Mesodermal cell (in vitro differentiated cells): ENCODE measurements around the gene LEMD1.

ENCODE experiments used
- H3K27ac ChIP-seq: 2 replicates; pipeline ENCODE4 v1.7.0; 2013; ENCODE audit warnings: mild to moderate bottlenecking, low read depth, low read length, moderate library complexity; ENCODE audit not compliant: severe bottlenecking
- H3K36me3 ChIP-seq: 2 replicates; pipeline ENCODE4 v1.7.1; 2013; ENCODE audit warnings: mild to moderate bottlenecking, low read length, moderate library complexity; ENCODE audit not compliant: control insufficient read depth, insufficient read depth
- H3K4me1 ChIP-seq: one replicate; pipeline ENCODE4 v1.7.1; 2013; ENCODE audit warnings: mild to moderate bottlenecking, low read length; ENCODE audit not compliant: insufficient read depth, control insufficient read depth, poor library complexity, severe bottlenecking
- H3K4me3 ChIP-seq: 2 replicates; pipeline ENCODE4 v1.7.0; 2013; ENCODE audit warnings: low read length, control low read depth, mild to moderate bottlenecking; ENCODE audit not compliant: insufficient read depth, poor library complexity, severe bottlenecking; ENCODE audit errors: extremely low read depth
- H3K9me3 ChIP-seq: 2 replicates; pipeline ENCODE4 v1.7.1; 2013; ENCODE audit warnings: mild to moderate bottlenecking, low read length, moderate library complexity; ENCODE audit not compliant: control insufficient read depth
- WGBS, 2 experiments: methylation state at CpG; one replicate each; pipeline ENCODE4 v1.1.5; 2013; ENCODE audit warnings: missing lambda C conversion rate in 2 of 2; ENCODE audit not compliant: insufficient coverage in 2 of 2; 5-methylcytosine and 5-hydroxymethylcytosine counted together

LEMD1 gene

DNA sequence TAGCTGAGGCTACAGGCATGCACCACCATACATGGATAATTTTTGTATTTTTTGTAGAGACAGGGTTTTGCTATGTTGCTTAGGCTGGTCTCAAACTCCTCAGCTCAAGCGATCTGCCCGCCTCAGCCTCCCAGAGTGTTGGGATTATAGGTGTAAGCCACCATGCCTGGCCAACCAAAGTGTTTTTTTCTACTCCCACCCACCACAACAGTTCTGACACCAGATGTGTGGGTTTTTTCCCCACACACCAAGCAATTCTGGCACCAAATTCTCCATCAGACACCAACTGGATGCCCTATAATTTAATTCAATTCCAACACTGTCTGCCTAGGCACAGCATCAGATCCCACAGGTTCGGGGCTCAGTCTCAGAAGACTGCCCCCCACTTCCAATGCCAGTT lies 44.5 kb downstream of the LEMD1 start:
- Histone ChIP-seq H3K36me3 (no peaks in the 10 kb centered on the region), H3K4me1 (peaks cover 42% of the 10 kb centered on the region), H3K4me3 (no peak overlapping the region), H3K9me3 (no peaks in the 10 kb centered on the region), H3K27ac (no peak overlapping the region)
- WGBS, 2 experiments = 100% methylated on average over 1 to 2 of the region's 3 CpGs

DNA sequence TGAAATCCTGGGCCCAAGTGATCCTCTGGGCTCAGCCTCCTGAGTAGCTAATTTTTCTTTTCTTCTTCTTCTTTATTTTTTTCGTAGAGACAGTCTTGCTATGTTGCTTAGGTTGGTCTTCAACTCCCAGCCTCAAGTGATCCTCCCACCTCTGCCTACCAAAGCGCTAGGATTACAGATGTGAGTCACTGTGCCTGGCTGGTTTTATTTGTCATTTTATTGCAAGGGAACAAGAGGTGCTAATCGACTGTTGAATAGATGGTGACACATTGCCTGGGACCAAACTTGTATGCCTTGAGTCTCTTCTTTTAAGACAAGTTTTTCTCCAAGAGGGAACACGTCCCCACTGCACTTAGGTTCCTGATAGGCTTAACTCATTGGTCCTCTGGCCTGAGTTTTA lies 45.1 kb downstream of the LEMD1 start:
- Histone ChIP-seq H3K9me3 (no peaks in the 10 kb centered on the region), H3K36me3 (no peaks in the 10 kb centered on the region), H3K4me3 (no peak overlapping the region), H3K27ac (peak overlapping the region; percentile 11), H3K4me1 (peaks cover 46% of the 10 kb centered on the region)
- 64 to 70% methylated on average over 1 to 2 of the region's 4 CpGs for WGBS, 2 experiments

DNA sequence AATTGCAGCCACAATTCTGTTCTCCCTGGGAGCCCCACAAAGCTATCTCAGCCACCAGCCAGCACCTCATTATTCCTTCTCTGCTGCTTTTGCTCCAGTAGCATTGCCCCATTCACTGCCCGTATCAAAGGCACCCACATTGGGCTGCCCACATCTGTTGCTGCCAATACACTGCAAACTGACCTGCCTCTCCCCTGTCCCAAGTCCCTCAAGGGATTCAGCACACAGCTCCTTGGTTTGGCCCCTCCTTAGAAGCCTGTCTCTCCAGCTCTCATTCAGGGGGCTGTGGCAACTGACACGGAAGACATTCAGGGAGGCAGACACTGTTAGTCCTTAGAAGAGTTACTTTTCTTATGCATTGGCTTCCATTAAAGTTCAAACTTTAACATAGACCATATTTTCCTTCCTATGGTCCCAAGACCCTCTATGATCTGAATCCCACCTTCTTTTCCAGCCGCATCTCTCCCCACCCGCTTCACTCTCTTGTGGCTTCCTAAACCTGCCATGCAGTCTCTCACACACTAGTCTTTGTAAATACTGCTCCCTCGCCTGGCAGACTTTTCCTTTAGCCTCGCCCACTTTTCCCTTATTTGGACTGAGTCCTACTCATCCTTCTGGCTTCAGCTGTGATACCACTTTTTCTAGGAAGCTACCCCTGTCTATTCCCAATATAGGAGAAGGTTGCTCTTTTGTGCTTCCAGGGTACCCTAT lies 45.9 kb downstream of the LEMD1 start:
- H3K36me3 ChIP-seq = no peaks in the 10 kb centered on the region
- WGBS, 2 experiments = 21 to 28% methylated on average over 4 to 6 of the region's 6 CpGs
- H3K27ac ChIP-seq = peak overlapping the region; percentile 43
- H3K4me3 ChIP-seq = no peak overlapping the region
- peaks cover 51% of the 10 kb centered on the region for H3K4me1 ChIP-seq
- no peaks in the 10 kb centered on the region for H3K9me3 ChIP-seq

DNA sequence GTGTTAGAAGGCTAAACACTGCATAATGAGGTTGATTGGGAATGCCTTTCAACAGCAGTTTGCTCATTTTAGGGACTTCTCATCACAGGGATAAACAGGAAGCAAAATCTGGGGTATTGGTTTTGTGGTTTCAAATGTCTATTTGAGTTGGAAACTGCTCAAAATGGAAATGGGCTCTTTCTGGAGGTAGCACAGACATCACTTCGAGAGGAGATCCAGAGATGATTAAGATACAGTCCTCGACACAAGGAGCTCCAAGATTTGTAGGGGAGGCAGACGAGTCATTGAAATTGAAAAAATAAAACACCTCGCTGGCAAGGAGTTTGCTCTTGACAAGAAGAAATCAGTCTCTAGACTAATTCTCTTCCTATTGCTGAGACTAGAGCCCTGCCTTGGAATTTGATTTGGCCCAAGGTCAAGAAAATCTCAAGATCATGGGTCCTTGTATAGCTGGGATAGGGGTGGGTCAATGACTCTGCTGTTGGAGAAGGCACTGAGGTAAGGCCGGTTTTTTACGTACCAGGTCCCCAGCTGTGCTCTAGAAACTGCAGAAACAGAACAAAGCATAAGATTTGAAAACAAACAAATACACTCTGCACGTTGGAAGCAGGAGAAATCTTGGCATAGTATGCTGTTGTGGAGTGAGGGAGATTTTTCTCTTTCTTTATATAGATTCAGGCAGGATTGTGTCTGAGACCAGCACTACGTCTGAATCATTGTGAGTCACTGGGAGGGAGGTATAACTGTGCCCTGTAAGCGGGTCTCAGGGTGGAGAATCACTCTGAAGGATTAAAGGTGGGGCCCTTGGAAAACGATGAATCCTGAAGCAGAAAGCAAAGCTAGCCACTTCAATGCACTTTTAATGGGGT lies 47.4 kb downstream of the LEMD1 start:
- 83 to 85% methylated on average over 4 of the region's 10 CpGs for WGBS, 2 experiments
- Histone ChIP-seq H3K4me3 (no peak overlapping the region), H3K36me3 (no peaks in the 10 kb centered on the region), H3K4me1 (peaks cover 63% of the 10 kb centered on the region), H3K9me3 (no peaks in the 10 kb centered on the region), H3K27ac (no peak overlapping the region)

DNA sequence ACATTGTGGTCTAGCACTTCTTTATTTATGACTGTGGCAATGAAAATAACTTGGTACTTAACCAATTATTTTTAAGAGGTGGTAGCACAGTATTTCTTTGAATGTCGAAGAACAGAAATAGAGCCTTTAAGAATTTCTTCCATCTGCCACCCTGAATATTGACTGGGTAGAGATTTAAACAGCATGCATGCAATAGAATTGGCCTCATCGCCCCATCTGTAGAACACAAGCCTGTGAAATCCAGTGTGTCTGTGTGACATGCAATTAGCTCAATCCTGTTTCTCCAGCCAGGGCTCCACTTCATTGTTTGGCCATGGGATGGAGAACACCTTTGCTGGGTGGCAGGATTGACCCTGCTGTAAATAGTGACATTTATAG lies 48.1 kb downstream of the LEMD1 start:
- Histone ChIP-seq H3K4me1 (peaks cover 67% of the 10 kb centered on the region), H3K9me3 (no peaks in the 10 kb centered on the region), H3K36me3 (no peaks in the 10 kb centered on the region), H3K4me3 (no peak overlapping the region), H3K27ac (no peak overlapping the region)
- 94 to 100% methylated on average over 1 to 2 of the region's 2 CpGs for WGBS, 2 experiments

DNA sequence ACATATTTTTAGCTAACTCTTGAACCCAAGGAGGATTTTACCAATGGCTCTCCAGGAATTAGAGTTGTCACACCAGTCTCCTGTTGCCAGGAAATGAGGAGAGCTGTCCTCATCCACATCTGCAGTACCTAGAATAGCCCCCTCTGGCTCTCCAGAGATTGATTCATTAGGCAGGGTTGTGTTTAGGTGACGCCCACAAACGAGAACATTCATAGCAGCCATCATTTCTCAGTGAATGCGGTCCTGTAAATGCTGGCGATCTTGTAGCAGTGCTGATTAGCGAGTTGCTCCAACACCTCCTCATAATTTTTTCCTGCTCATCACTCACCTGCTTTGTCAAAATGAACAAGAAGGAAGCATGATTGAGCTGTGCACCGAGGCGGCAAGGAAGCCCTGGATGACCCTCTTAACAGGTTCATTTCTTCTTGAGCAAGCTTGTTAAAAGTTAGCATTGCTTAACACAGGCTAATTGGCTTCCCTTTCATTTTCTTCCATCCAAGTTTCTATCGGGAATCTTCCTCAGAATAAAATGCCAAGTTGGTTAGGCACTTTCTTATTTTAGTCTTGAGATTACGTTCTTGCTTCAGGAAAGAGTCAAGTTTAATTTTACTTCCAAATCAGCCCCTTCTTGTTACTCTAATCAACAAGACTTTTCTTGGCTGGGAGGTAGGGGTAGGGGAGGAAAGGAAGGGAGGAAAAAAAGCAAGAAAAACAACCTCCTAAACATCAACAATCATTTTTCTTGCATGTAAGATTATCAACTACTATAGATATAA lies 48.6 kb downstream of the LEMD1 start:
- H3K4me1 ChIP-seq = peaks cover 67% of the 10 kb centered on the region
- no peak overlapping the region for H3K27ac ChIP-seq
- H3K36me3 ChIP-seq = no peaks in the 10 kb centered on the region
- H3K9me3 ChIP-seq = no peaks in the 10 kb centered on the region
- H3K4me3 ChIP-seq = no peak overlapping the region
- 70 to 79% methylated on average over 7 to 8 of the region's 9 CpGs for WGBS, 2 experiments

DNA sequence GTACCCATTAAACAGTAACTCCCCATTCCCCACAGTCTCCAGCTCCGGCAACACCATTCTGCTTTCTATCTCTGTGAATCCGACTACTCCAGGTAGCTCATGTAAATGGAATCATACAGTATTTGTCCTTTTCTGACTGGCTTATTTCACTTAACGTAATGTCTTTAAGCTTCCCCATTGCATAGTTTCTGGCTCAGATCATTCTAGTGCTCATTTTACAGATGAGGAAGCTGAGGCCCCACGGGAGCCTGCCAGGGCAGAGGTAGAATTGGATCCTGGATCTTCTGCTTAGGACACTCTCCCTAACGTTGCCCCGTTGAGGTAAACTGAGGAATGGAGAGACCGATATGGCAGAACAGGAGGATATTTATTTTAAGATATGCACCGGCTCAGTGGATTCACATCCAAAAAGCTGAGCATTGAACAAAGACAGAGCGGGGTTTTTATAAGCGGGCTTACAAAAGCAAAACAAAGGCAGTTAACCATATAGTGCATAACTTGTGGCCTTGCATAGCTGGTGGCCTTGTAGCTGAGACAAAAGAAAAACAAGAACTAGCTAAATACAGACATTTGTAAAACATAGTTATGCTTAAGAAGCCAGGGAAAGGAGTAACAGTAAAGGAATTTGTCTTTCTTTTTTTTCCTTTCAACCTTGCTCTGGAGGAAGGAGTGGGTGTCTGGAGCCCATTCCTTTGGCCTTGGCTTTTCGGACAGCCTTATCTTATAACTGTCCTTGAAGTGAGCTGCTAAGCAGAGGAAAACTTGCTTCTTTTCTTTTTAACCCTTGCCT lies 49.8 kb downstream of the LEMD1 start:
- H3K36me3 ChIP-seq = no peaks in the 10 kb centered on the region
- no peaks in the 10 kb centered on the region for H3K9me3 ChIP-seq
- WGBS, 2 experiments = 60 to 66% methylated on average over 10 to 11 of the region's 11 CpGs
- peak overlapping the region; percentile 11 for H3K4me3 ChIP-seq
- H3K27ac ChIP-seq = peak overlapping the region; percentile 65
- peaks cover 67% of the 10 kb centered on the region for H3K4me1 ChIP-seq

DNA sequence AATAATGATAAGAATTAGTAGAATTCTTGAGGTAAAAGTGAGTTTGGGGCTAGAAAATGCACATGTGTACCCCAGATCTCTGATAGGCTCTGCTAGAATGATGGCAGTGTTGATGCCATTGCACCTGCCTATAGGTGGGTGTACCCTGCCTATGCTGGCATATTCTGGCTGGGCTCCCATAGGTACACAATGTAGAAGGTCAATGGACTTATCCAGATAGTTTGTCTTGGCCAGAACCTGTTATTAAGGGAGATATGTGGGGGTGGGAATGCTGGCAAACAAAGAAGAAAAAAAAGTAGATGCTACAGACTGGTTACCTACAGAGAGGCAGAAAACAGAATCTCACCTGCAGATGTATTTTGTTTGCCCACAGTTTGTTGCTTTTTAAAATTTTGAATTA lies 51.1 kb downstream of the LEMD1 start:
- Histone ChIP-seq H3K4me1 (peaks cover 63% of the 10 kb centered on the region), H3K4me3 (no peak overlapping the region), H3K36me3 (no peaks in the 10 kb centered on the region), H3K9me3 (no peaks in the 10 kb centered on the region), H3K27ac (no peak overlapping the region)

DNA sequence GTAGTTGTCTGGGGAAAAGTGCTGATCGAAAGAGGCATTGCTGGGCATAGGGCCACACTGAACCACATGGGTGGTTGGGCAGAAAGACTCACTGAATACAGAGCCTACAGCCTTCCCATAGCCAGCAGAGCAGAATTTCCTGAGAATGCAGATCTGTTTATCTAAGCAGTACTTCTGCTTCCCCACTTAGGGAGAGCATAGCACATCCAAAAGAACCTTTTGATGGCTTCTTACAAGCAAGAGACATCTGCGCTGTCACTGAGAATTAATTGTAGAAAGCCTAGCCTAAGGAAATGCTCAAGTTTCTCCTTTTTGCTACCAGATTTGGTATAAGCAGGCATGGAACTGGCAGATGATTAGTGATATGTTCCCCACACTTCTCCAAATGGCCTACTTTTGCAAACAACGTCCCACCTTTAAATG lies 52.1 kb downstream of the LEMD1 start:
- H3K4me3 ChIP-seq = no peak overlapping the region

DNA sequence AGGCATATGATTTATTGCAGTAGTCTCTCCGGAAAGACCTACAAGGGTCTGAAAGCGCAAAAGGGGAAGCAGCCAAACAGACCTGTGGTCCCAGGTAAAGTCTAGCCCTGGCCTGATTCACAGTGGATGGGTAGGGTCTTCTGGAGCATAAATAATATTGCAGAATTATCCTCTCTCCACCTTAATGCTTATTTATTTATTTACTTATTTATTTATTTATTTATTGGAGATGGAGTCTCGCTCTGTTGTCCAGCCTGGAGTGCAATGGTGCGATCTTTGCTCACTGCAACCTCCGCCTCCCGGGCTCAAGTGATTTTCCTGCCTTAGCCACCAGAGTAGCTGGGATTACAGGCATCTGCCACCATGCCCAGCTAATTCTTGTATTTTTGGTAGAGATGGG lies 53.4 kb downstream of the LEMD1 start:
- H3K36me3 ChIP-seq = no peaks in the 10 kb centered on the region
- no peak overlapping the region for H3K27ac ChIP-seq
- peaks cover 45% of the 10 kb centered on the region for H3K4me1 ChIP-seq
- H3K4me3 ChIP-seq = no peak overlapping the region
- no peaks in the 10 kb centered on the region for H3K9me3 ChIP-seq
- 95 to 100% methylated on average over 3 of the region's 6 CpGs for WGBS, 2 experiments

More for the DNA sequence above, 52.1 kb downstream of the LEMD1 start:
- peak overlapping the region; percentile 49 for H3K27ac ChIP-seq
- H3K4me1 ChIP-seq = peaks cover 57% of the 10 kb centered on the region
- WGBS, 2 experiments = 86 to 91% methylated on average over 1 to 2 of the region's 3 CpGs
- H3K9me3 ChIP-seq = no peaks in the 10 kb centered on the region
- no peaks in the 10 kb centered on the region for H3K36me3 ChIP-seq
